Measurements from ENCODE around the gene KRT4.

Gene KRT4

DNA sequence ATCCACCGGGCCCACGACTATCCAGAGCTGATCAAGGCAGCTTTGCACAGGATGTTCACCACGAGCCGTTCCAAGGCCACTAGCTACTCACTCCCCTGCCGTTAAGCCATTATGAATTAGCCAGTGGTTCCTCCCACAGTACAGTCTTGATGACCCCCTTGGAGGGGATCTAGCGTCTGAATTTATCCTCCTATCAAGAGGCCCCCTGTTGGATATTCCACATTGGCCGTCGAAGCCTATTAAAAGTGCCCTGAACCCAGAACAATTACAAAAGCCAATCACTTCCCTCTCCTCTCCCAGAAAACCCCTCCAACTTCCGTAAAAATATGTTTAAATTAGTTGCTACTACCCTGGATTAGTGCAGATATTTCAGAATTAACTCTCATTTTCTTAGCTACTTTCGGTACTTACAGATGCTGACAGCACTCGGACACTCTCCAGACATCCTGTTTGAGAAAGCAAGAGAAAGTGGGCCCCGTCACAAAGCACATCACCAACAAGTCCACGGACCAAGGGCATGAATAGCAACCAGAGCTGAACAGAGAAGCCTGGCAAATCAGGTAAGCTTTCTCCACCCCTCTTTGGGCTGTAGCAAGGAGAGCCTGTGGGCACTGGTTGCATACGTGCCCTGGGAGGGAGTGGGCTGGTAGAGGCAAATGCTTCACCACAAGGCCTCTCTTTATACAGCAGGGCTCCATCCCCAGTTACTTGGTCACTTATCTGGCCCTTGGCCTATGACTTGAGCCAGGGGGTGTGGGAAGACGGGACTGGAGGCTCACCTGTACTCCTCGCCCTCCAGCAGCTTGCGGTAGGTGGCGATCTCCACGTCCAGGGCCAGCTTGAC, 23.3 kb downstream of the KRT4 start:
- TF ChIP-seq CTCF (IDR thresholded peaks at IDR 0.05; ENCODE audit: low read length, missing control alignments), result no peak
- no peak for DNase-seq (ENCODE audit: low read depth)

GRCh38 chr12:52789637-52790426, 24.1 kb downstream of the KRT4 start:
- H3K4me3 ChIP-seq (replicated peaks; ENCODE audit: low read depth, low read length), result no peak overlapping the region
- DNase-seq (ENCODE audit: low read depth), result no peak
- TF ChIP-seq CTCF (IDR thresholded peaks at IDR 0.05; ENCODE audit: low read length, missing control alignments), result no peak

More for the DNA sequence above, 23.3 kb downstream of the KRT4 start:
- no peak overlapping the region for H3K4me3 ChIP-seq (replicated peaks; ENCODE audit: low read depth, low read length)

DNA sequence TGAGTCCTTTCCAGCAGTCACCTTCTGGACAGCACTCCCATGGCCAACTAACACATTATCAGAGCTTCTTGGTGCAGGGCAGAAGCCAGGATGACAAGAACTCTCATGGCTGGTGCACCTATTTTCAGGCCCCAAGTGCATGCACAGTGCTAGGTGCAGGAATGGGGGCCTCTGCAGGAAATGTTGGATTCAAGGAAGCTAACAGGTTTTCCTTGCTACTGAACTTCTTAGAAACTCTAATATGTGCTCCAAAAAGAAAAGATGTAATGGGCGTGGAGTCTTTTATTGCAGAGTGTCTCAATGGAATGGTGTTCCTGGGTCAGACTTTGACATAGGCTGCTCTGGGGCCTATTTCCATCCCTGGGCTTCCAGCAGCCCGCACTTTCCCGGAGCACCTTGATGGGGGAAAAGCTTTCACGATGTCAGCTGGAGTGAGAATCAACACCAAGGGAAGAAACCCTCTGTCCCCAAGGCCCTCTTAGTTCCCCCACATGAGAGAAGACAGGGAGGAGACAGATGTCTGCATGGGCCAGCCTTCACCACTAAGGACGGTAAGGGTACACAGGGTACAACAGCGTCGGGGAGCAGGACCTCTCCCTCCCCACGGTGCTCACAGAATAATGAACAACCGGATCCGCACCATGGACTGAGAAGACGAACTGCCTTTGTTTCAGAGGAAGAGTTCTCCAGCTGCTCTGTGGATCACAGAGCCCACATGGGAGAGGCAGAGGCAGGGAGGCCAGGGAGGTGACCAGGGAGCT, 24.9 kb downstream of the KRT4 start:
- no peak for TF ChIP-seq CTCF (IDR thresholded peaks at IDR 0.05; ENCODE audit: low read length, missing control alignments)
- no peak overlapping the region for H3K4me3 ChIP-seq (replicated peaks; ENCODE audit: low read depth, low read length)
- no peak for DNase-seq (ENCODE audit: low read depth)

DNA sequence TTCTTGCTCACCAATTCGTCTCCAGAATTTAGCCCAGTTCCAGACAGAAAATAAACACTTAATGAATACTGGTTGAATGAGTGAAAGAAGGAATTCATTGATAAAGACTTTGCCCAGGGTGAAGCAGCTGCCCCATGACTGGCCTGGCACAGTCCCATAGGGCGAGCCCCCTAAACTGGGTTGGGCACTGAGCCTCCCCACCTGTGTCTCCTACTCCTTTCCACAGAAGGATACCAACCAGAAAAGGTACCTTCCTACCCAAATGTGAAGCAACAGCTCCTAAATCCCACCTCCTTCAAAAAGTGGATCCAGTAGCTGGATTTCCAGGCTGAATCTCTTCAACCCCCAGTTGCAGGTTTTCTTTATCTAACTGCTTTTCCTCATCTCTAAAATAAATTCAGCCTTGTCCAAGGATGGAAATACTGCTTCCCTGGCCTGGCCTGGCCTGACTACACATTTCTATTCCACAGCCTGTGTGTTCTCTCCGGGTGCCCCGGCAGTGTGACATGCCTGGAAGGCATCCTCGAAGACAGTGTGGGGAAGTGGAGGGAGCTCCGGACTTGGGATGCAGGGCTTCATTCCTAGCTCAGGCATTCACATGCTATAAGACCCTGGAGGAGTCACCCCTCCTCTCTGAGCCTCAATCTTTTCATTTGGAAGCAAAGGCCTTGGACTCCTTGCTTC, 25.6 kb downstream of the KRT4 start:
- TF ChIP-seq CTCF (IDR thresholded peaks at IDR 0.05; ENCODE audit: low read length, missing control alignments), result no peak
- no peak overlapping the region for H3K4me3 ChIP-seq (replicated peaks; ENCODE audit: low read depth, low read length)
- no peak for DNase-seq (ENCODE audit: low read depth)

GRCh38 chr12:52787324-52788191, 26.4 kb downstream of the KRT4 start:
- H3K4me3 ChIP-seq (replicated peaks; ENCODE audit: low read depth, low read length), result no peak overlapping the region
- no peak for DNase-seq (ENCODE audit: low read depth)
- TF ChIP-seq CTCF (IDR thresholded peaks at IDR 0.05; ENCODE audit: low read length, missing control alignments), result no peak
